HG02610 (cell line): ENCODE results near the gene SPINK7.
"Not testable (repeated sequence)": the region's sequence is repeated elsewhere in the genome, so short reads cannot be mapped to it uniquely, and the experiment has no call there.

Source experiments
- ATAC-seq: cut with Tn5 transposase; IDR thresholded peaks from one replicate; pipeline ENCODE4 v1.9.1; 2021; ENCODE audit warnings: mild to moderate bottlenecking, moderate library complexity; ENCODE audit not compliant: unreplicated experiment

SPINK7 gene

GRCh38 chr5:148312153-148312552 is at the start of gene SPINK7:
SPINK7 (plus strand) TSS chr5:148312423; CDS start chr5:148312484, 61 bp downstream.
- ATAC-seq = no peak

DNA sequence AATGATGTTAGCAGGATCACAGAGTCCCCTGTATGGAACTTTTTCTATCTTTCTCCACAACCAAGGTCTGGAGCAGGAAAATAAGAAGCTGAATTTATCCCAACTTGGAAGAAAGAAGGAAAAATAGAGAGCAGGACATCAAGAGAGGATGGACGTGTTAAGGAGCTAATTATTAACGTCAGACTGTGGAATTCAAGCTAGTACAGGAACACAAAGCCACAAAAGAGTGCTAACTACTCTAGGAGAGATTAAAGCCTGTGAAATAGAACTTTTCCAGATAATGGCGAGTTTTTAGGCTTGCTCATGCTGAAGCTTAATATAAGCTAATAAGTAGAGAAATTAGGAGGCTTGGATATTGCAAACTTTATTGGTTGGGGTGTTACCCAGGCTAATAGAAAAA is 44.3 kb upstream of the SPINK7 start:
- no peak for ATAC-seq

- no peak for ATAC-seq
Measured at GRCh38 chr5:148268566-148268965, 43.7 kb upstream of the SPINK7 start, which contains the start of gene SPINK13. SPINK13 (plus strand) TSS chr5:148268794; CDS start chr5:148270073, 1,279 bp downstream.

DNA sequence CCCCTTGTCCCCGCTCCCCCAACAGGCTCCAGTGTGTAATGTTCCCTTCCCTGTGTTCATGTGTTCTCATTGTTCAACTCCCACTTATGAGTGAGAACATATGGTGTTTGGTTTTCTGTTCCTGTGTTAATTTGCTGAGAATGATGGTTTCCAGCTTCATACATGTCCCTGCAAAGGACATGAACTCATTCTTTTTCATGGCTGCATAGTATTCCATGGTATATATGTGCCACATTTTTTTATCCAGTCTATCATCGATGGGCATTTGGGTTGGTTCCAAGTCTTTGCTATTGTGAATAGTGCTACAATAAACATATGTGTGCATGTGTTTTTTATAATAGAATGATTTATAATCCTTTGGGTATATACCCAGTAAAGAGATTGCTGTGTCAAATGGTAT is 37.1 kb upstream of the SPINK7 start:
- not testable (repeated sequence) for ATAC-seq

- not testable (repeated sequence) for ATAC-seq
Measured at GRCh38 chr5:148280893-148281292, 31.3 kb upstream of the SPINK7 start.

- not testable (repeated sequence) for ATAC-seq
Measured at GRCh38 chr5:148281336-148281735, 30.9 kb upstream of the SPINK7 start.

DNA sequence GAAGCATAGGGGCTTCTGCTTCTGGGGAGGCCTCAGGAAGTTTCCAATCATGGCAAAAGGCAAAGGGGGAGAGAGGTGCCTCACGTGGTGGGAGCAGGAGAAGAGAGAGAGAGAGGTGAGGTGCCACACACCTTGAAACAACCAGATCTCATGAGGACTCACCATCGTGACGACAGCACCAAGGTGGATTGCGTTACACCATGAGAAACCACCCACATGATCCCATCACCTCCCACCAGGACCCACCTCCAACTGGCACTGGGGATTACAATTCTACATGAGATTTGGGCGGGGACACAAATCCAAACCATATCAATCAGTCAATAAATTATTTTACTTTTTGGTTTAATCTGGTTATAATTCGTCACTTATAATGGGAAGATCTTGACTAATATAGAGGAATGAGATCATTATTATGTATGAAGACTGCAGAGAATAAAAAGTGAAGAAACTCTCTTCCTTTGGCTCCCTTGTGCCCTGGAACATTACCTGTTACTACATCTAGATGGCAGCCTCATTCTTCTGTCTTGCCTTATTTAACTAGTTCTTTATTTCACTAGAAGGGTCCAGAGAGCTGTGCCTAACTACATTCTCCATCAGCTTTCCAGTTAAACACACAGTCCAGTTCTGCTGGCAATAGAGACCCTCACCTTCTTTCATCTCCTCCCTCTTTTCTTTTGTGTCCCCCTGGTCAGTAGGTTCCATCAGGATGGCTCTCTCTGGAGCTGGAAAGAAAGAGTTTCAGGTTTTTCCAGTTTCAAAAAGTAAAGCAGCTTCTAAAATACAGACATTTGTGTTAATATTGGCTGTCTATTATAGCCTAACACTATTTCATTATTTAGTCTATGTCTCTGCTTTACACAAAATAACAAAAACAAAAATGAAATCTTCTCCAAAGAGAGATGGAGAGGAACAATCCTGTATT is 21.7 kb upstream of the SPINK7 start:
- ATAC-seq = no peak

GRCh38 chr5:148297731-148298130 is 14.5 kb upstream of the SPINK7 start:
- ATAC-seq = no peak

DNA sequence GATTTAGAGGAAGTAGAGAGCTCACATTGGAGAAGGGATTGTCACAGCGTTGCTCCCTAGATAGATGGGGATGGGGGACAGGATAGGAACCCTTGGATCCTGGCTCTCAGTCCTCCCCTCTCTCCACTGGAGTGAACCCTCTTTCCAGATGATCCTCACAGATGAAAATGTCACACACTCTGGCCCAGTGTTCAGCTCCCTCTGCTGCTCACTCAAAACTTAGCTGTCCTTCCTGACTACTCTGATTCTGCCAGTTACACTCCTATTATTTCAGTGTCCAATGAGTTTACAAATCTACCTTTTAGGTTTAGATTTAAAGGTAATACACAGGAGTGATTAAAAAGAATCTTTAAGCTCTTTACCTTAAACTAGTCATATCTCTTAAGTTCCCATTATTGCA is 5.8 kb upstream of the SPINK7 start:
- ATAC-seq = no peak

DNA sequence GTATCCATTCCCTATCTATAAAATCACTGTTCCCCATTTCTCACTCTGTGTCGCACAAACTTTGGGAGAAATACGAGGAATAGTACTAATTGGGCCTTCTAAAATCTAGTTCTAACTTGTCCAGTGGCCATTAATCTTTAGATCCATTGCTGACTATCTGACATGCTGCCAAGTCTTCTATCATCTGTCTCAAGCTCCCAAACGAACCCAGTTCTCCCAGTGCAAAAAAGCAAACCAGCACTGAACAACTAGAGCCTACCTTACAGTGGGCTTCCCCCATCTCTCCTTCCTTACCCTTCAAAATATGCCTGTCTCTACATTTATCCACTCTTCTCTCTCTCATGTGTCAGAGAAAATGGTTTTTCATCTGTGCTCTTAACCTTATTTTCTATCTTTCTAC is 3.2 kb upstream of the SPINK7 start:
- no peak for ATAC-seq

- no peak for ATAC-seq
Measured at GRCh38 chr5:148309746-148310145, 2.5 kb upstream of the SPINK7 start.

- no peak for ATAC-seq
Measured at GRCh38 chr5:148311484-148311883, 739 bp upstream of the SPINK7 start.

GRCh38 chr5:148314187-148314586 is 2.0 kb downstream of the SPINK7 start:
- ATAC-seq = no peak

GRCh38 chr5:148314731-148315130 is 2.5 kb downstream of the SPINK7 start:
- ATAC-seq = no peak

- not testable (repeated sequence) for ATAC-seq
Measured at GRCh38 chr5:148320011-148320963, 8.1 kb downstream of the SPINK7 start.

- ATAC-seq = no peak
Measured at GRCh38 chr5:148333262-148333849, 21.1 kb downstream of the SPINK7 start.

DNA sequence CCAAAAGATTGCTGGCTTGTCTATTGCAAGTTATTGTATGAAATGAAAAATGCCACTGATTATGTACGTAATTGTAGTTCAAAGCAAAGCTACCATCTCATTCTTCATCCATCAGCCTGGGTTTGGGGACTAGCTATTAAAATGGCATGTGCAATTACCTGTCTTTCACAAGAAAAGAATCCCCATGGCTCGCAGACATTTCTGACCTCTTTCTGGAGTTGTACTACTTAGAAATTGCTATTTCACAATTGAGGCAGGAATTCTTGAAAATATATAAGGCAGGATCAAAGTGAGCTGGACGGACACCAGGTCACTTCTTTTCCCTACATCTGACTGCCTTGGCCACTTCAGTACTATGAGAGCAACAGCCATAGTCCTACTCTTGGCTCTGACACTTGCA is 23.0 kb downstream of the SPINK7 start, which contains the start of gene SPINK9:
Gene SPINK9 (plus strand): TSS at position 301 of the 400 bp plus-strand sequence. CDS start 55 bp downstream, at position 356.
- ATAC-seq = no peak

DNA sequence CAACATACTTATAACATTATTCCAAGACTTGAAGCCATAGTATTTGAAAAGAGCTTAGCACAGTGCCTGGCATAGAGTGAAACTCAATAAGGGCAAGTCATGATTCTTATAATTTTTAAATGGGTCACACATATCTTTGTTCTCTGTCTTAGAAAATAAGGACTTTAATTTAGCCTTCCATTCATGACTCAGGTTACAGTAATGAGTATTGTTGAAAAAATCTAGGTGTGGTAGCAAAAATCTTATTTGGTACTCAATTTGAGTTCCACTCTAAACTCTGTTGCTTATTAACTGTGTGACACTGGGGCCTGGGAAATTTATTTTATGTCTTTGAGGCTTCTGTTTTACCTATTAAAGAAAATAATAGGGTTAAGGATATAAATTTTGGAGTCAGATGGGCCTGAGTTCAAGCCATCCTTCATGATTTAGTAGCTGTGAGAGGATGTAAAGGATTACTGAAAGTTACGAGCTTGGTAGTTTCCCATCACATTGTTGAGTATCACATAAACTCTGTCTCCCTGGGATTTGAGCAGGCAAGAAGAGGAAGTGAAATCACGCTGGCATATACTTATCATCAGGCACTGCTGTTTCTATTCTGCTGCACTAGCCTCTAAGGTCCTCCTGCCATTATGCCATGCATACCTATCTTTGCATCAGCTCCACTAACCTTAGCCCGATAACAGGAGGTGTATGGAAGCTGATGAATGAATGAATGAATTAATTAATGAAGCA is 24.6 kb downstream of the SPINK7 start:
- no peak for ATAC-seq

- ATAC-seq = no peak
Measured at GRCh38 chr5:148342371-148343045, 30.3 kb downstream of the SPINK7 start.

- ATAC-seq = no peak
Measured at GRCh38 chr5:148343046-148343407, 30.8 kb downstream of the SPINK7 start.
